RCC 7860 (cell line): ENCODE measurements around the gene WDR64.
"Not testable (repeated sequence)": the region's sequence is repeated elsewhere in the genome, so short reads cannot be mapped to it uniquely, and the experiment has no call there.

Source experiments
- DNase-seq: peaks from one replicate; pipeline ENCODE4 v3.0.0-alpha.2; 2015; ENCODE audit warnings: low spot score
- FAIRE-seq: peaks from 2 replicates; lab custom pipeline; 2012; peaks lifted over from hg19 to GRCh38; lab: Jason Lieb, UNC

The WDR64 gene

DNA sequence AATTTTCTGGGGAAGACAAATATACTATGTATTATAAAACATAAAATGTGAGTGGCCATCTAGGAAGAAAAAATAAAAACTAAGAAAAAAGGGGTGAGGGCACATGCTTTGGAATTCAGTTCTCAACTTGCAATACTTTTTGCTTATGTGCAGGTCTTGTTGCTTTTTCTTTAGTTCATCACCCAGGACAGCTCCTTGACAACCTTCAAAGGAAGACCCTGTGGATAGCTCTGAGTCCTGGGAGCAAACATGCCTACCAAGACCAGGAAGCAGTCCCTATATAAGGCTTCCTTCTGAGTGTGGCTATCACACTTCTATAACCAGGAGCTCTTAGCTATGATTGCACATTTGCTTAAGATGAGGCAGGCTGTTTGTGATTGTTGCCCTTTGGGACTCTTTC, 78.0 kb downstream of the WDR64 start:
- DNase-seq (no peak), FAIRE-seq (no peak)

DNA sequence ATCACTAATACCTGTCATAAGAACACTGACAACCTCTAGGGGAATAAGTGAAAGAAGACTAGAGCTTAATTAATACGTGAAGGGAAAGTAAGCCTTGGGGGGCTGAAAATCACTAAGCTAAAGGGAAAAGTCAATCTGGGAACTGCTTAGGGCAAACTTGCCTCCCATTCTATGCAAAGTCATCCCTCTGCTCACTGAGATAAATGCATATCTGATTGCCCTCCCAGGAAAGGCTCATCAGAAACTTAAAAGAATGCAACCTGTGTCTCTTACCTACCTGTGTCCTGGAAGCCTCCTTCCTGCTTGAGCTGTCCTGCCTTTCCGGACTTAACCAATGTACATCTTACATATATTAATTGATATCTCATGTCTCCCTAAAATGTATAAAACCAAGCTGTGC, 81.8 kb downstream of the WDR64 start:
- DNase-seq (no peak), FAIRE-seq (no peak)

DNA sequence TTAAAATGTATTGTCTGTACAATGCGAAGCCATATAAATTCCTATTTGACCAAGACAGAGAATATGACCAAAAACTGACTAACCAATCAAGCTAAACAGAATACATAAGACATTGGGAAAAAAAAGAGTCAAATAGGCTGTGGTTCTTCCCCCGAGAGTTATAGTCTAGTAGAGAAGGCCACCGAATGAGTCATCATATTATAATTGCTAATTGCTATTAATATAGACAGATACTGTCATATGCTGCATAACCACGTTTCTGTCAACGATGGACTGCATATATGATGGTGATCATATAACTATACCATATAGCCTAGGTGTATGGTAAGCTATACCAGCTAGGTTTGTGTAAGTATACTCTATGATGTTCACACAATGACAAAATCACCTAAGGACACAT, 82.5 kb downstream of the WDR64 start:
- no peak for FAIRE-seq
- DNase-seq, result no peak

DNA sequence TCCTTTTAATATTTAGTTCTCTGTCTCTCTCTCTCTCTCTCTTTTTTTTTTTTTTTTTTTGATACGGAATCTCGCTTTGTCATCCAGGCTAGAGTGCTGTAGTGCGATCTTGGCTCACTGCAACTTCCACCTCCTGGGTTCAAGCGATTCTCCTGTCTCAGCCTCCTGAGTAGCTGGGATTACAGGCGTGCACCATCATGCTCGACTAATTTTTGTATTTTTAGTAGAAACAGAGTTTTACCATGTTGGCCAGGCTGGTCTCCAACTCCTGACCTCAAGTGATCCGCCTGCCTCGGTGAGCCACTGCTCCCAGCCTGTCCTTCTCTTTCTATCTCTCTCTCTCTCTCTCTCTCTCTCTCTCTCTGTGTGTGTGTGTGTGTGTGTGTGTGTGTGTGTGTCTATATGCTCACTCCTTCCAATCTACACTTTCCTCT, 83.4 kb downstream of the WDR64 start:
- FAIRE-seq, DNase-seq: not testable (repeated sequence)

DNA sequence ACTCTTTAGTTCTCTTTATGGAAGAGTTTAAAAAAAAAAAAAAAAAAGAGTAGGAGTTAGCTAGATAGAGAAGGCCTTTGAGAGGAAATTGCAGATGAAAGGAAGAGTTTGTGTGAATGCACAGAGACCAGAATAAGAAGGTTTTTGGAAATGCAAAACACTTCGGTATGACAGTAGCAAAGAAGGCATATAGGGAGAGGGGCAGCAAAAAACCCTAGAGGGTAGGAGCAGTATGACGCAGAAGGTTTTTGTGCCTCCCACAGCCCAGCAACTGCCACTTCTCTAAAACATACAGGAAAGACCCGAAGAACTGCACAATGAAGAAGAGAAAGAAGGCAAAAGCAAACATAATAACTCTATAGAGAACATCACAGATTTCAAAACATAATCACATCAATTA, 84.3 kb downstream of the WDR64 start:
- DNase-seq (no peak), FAIRE-seq (no peak)

DNA sequence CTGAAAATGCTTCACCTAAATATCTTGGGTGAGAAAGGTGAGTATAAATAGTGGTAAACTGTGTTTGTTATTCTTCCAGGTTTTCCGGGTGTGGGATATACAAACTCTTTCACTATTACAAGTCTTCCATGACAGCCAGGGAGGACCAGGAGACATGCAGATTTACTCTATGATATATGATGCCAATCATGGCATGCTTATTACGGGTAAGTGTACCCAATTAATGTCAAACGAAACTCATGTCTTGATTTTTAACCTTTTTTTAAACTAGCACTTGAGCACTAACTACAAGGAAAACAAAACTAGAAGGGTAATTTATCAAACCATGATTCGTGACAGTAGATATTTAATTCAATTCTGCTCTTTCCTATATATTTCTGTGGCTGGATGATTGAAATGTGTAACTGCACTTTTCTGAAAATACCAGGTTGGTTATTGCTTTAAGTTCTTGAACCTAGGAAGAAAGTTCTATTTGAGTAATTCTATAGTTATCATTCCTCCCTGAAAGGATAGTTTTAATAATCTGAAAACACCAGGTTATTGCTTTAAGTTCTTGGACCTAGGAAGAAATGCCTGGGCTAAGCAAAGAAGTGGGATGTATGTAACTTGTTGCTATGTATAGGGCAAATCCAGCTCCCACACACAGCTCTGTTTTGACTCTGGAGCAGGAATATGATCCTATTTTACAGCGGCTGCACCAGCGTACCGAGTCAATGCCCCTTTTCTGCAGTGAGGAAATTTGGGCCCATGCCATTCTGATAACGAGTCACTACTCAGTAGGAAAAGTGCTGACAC, 86.4 kb downstream of the WDR64 start:
- DNase-seq, result no peak
- FAIRE-seq, result no peak

DNA sequence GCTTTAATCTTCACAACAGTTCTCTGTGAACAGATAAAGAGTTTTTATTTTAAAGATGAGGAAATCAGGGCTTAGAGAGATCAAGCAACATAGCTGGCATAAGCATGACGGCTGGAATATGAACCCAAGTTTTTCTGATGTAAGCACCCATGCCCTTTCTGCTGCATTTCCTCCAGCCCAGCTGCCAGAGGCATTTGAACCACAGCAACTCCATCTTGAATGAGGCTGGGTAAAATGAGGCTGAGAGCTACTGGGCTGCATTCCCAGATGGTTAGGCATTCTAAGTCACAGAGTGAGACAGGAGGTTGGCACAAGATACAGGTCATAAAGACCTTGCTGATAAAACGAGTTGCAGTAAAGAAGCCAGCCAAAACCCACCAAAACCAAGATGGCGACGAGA, 90.0 kb downstream of the WDR64 start:
- FAIRE-seq, result no peak
- no peak for DNase-seq

DNA sequence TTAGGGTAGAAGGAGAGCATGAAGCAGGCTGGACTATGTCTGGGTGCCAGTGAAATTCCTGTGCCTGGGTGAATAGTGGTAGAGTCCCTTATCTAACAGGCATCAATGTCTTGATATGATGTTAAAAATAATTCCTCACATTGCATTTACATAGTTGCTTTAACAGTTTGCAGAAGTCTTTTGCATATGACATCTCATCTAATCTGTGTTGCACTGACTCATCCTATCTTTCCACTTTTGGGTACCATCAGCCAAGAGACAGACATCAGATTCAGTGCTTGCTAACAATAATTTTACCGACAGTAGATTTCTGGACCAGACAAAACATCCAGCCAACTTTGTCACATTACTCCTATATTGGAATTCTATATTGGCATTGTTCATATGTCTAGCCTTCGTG, 92.5 kb downstream of the WDR64 start:
- no peak for FAIRE-seq
- no peak for DNase-seq

DNA sequence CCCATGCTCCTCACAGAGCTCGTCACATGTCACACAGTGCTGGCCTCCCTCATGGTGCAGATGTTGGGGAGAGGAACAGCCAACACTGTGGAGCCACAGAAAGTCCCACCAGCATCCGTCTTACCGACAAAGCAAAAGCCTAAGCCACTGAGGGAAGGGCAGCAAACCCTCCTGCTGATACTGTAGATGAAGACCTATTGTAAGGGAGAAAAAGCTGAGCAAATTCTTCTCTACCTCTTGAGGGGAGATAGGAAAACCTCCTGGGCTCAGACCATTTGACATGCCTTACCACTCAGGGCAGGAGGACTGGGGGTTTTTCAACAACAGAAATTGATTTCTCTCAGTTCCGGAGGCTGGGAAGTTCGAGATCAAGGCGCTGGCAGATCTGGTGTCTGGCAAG, 95.9 kb downstream of the WDR64 start:
- DNase-seq (no peak), FAIRE-seq (no peak)

DNA sequence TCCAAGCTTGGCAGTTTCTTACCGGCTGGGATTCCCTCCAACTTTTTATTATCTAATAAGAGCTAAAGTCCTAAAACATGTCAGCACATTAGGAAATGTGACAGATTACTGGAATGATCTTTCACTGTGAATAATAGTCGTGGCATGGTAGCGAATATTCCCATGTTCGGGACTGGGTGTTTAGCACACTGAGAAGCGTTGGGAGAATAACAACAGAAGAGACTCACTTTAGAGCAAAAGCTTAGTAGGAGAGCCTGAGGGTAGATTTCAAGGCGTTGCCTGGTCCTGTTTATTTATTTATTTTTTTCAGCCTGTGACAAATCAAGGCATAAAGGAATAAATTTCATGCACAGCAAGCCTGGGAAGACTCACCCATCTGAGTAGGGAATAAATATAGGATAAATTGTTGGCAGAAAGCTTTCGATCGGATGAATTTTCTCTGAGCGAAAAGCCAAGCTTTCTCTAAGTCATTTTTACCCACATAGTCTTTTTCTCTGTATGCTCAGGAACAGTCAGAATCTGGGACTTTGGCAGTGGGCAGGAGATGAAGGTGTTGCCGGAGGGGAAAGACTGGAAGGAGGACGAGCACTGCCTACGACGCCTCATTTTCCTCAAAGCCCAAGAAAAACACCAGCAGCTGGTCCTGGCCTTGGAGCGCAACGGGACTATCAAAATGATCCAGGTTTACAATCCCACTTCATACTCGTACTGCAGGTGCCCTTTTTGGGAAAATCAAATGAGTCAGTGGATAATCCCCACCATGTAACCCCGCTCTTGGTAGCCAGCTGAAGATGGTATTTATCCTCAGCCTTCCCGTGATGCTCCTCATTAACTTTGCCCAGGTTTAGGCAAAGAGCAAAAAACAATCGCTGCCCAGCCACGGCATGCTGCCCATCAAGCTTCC, 97.2 kb downstream of the WDR64 start:
- FAIRE-seq, result no peak

DNA sequence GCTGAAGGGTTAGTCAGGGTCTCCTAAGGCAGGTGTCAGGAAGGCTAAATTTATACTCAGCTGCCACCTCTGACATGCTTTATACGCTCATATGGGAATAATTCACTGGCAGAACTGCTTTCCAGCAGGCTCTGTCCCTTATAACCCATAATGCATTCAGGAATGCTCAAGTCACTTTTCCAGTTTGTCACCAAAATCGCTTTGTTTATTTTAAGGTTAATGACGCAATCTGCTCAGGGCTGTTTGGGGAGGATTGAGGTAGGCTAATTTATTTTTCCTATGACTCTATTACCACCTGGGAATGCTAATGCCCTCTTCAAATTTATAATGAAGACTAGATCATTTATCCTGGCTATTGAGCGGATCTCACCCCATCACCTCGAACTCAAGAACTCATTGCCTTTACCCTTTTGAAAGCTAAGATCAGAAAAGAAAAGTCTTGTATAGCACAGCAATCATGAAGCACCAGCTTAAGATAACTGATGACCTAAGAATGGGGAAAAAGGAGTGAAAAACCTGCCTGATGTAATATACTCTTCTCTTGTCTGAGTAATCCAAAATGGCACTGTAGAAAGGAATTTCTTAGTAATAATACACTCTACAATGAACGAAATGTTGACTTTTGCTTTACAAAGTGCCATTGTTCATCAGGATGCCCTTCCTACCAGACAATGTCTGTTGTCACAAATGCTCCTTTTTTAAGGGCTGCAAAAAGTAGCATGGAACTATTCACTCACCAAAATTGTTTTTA, 98.0 kb downstream of the WDR64 start:
- no peak for DNase-seq
- FAIRE-seq, result no peak

More for the DNA sequence above, 97.2 kb downstream of the WDR64 start:
- no peak for DNase-seq

DNA sequence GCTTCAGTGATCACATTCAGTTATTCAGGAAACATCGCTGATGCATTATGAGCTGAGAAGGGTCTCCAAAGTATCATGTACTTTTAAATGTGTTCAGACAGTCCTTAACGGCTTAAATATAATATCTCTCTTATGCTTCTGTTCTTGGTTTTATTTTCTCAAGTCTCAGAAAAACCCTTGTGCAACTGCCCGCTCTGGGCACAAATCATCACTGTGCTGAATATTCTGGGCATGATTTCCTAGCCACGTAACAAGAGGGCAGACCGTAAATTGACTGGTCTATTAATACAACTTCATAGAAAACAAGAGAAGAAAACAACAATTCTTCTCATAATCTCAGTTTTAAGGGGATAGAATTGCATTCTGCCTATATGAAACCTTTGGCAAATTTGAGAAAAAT, 99.4 kb downstream of the WDR64 start:
- FAIRE-seq (no peak), DNase-seq (no peak)

DNA sequence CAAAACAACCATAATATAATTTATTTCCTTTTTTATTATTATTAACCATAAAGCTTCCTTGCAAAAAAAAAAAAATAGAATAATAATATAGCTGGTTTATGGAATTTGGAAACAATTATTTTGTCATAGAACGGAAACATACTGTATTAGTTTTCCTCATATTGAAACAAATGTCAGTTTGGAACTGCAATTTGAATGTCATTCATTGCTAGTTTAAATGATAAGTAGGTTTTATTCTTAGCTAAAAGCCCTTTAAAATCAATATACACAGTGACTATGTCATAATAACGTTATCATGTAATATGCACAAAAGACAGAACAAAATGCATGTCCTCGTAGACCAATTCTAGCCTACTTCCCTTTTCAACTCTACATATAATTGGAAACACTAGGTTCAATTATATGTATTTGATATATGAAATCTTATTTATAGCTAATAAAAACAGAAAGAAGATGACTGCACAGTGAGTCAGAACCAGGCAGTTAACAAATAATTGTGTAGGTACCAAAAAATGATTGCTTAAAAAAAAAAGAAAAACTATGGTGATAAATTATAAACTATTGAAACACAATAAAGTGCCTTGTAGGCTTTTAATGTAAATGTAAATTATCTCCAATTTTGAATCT, 110.7 kb downstream of the WDR64 start:
- no peak for DNase-seq
- no peak for FAIRE-seq

DNA sequence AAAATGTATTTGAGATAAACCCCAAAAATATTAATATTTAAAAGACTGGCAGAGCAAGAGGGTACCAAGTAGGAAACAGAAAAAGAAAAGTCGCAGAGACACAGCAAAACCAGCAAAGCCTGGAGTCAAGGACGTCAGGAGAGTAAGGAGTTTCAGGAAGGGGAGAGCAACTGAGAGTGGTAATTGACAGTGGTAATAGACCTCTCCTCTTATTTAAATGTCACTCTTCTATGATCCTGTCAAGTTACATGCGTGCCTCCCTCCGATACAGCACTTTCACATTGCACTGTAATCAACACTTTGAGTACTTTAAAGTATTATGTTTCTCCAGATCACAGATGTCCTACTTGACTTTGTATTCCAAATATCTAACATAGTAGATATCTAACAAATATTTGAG, 113.3 kb downstream of the WDR64 start:
- DNase-seq (no peak), FAIRE-seq (no peak)

DNA sequence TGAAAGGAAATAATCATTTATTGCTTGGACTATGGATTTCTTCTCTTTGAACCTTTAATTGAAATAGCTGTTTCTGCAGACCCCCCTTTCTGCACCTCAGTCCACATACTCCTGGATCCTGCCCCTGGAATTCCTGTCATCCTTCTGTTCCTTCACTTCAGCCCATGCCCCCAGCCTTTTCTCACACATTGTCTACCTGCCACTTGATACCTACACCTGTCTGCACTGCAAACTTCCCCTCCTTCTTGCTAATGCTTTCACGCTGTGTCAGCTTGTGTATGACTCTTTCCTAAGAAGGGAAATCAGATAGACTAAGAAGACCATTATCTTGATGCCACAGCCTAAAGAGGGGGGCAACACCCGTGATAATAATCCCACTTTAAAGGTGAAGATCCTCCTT, 115.7 kb downstream of the WDR64 start:
- no peak for FAIRE-seq
- no peak for DNase-seq

DNA sequence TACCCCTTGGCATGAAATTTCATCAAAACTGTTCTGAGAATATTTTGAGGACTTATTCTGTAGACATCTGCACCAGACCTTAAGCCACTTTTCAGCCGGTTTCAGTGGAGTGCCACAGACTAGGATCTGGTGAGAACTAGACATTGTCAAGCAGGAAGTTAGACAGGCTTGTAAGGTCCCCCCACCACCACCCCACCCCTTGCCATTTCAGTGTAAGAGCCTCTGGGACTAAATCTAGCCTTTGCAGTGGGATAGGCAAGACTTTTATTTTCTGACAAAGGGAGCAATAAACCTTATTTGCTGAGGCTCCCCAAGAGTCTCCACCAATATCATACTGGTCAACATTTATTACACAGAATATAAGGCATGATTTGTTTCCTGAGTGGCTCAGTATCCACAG, 118.0 kb downstream of the WDR64 start:
- no peak for DNase-seq

DNA sequence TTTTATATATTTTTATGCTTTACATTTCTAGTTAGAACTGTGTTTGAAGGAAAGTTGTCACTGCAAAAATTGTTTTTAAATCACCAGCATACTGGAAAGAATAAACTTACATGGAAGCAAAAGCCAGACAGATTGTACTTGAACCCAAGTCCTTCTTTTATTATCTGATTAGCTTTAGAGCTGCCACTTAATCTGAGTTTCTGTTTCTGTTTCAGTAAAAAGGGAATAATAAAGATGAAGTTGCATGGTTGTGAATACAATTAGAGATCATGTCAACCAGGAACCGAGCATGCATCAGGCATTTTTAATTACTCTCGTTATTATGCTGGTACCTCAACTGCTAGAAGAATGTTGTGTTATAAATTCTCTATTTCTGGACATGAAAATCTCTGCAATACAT, 119.0 kb downstream of the WDR64 start:
- FAIRE-seq, result no peak

More for the DNA sequence above, 118.0 kb downstream of the WDR64 start:
- no peak for FAIRE-seq

DNA sequence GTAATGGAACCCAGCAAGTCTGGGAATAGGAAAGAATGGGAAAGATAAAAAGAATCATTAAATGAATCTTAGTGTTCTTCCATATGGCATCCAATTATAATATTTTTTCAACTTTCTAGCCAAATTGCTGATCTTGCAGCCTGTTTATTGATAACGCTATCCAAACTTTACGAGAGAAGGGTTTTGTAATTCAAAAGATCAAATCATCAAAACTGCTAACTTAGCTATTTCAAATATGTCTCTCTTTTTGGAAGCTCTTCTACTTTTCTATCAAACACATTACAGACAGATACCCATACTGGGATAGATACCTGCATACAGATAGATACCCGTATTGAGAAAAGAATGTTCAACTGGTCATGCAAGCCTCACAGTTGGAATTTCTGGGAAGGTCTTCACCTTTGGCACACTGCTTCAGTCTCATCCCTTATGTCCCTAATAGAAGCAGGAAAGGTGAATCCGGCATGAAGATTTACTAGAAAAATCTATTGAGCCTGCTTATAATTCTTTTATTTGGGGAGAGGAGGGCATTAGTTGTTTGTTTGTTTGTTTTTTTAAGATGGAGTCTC, 120.9 kb downstream of the WDR64 start:
- no peak for DNase-seq
- FAIRE-seq, result no peak

More for the DNA sequence above, 119.0 kb downstream of the WDR64 start:
- DNase-seq, result no peak

DNA sequence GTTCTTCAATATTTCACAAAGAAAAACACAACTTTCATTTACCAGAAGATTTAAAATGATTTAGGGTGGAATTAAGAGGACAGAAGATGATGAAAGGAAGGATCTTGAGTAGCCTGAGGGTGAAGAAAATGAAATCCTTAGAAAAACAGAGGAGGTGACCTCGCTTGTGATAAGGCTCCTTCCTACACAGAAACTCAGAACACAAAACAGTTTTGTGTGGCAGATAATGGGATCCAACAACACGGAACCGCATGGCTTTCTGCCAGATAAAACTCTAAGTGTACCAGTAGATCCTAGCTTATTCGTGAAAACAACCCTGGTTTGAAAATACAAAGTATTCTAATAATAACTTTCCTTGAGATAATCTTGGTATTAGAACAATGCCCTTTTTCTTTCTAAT, 121.9 kb downstream of the WDR64 start:
- DNase-seq (no peak), FAIRE-seq (no peak)

DNA sequence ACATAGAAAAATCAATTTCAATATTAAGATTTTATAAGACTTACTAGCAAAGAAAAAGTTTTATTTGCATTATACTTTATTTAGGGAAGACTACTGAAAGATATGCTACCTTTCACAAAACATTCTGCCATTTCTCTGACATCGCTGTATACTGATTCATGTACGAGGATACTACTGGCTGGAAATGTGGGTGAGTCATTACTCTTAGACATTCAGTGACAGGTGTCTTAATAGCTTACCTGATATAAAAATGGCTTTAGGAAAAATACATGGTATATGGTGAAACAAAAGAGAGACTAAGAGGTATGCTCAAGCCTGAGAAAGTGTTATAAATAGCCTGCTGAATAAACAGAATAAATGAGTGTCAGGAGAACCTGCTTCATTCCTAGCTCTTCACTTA, 122.9 kb downstream of the WDR64 start:
- FAIRE-seq, result no peak
- no peak for DNase-seq
